ENCODE data around the gene NPTX1.

NPTX1 gene

GRCh38 chr17:80461528-80462160 is 14.8 kb downstream of the NPTX1 start:
- no peak for DNase-seq (ENCODE audit: low read depth, low spot score)

GRCh38 chr17:80460429-80460834 is 16.0 kb downstream of the NPTX1 start:
- DNase-seq (ENCODE audit: low read depth, low spot score): no peak

GRCh38 chr17:80459234-80459633 is 17.2 kb downstream of the NPTX1 start:
- no peak for DNase-seq (ENCODE audit: low read depth, low spot score)

- DNase-seq (ENCODE audit: low read depth, low spot score): no peak
Observed at GRCh38 chr17:80458016-80458415, 18.4 kb downstream of the NPTX1 start.

GRCh38 chr17:80457236-80457856 is 19.1 kb downstream of the NPTX1 start:
- DNase-seq (ENCODE audit: low read depth, low spot score): no peak

- DNase-seq (ENCODE audit: low read depth, low spot score): no peak
Observed at GRCh38 chr17:80456465-80457235, 19.8 kb downstream of the NPTX1 start.

- no peak for DNase-seq (ENCODE audit: low read depth, low spot score)
Observed at GRCh38 chr17:80455784-80456183, 20.6 kb downstream of the NPTX1 start.

GRCh38 chr17:80455336-80455710 is 21.1 kb downstream of the NPTX1 start:
- no peak for DNase-seq (ENCODE audit: low read depth, low spot score)

GRCh38 chr17:80454557-80455335 is 21.7 kb downstream of the NPTX1 start:
- peak; percentile 99 for DNase-seq (ENCODE audit: low read depth, low spot score)

GRCh38 chr17:80453998-80454556 is 22.3 kb downstream of the NPTX1 start:
- no peak for DNase-seq (ENCODE audit: low read depth, low spot score)

- no peak for DNase-seq (ENCODE audit: low read depth, low spot score)
Observed at GRCh38 chr17:80453126-80453997, 23.0 kb downstream of the NPTX1 start.

GRCh38 chr17:80452173-80452915 is 24.1 kb downstream of the NPTX1 start:
- no peak for DNase-seq (ENCODE audit: low read depth, low spot score)

- DNase-seq (ENCODE audit: low read depth, low spot score): no peak
Observed at GRCh38 chr17:80451104-80451775, 25.2 kb downstream of the NPTX1 start.

GRCh38 chr17:80449930-80450576 is 26.4 kb downstream of the NPTX1 start:
- no peak for DNase-seq (ENCODE audit: low read depth, low spot score)

GRCh38 chr17:80449194-80449929 is 27.0 kb downstream of the NPTX1 start:
- DNase-seq (ENCODE audit: low read depth, low spot score): no peak

- DNase-seq (ENCODE audit: low read depth, low spot score): no peak
Observed at GRCh38 chr17:80447790-80448189, 28.6 kb downstream of the NPTX1 start.

GRCh38 chr17:80446645-80447405 is 29.6 kb downstream of the NPTX1 start:
- peak; percentile 17 for DNase-seq (ENCODE audit: low read depth, low spot score)

GRCh38 chr17:80445726-80446110 is 30.7 kb downstream of the NPTX1 start:
- no peak for DNase-seq (ENCODE audit: low read depth, low spot score)
